Left colon (tissue), 2 donors: ENCODE data around the gene SMARCA2. TPM values are rescaled to one million over a fixed set of nuclear protein-coding genes. Genes with fewer than 3 reads are reported as not detected.
A peak's percentile ranks its signal among the peaks of the same experiment; 100 is the strongest.

Experiments used
- ATAC-seq: fragments of 200-7000 bp; cut with Tn5 transposase; one replicate; pipeline ENCODE4 v1.9.1; 2020; ENCODE audit warnings: mild to moderate bottlenecking, moderate library complexity
- DNase-seq, 2 donors: peaks; one replicate each; pipeline ENCODE4 v3.0.0-alpha.2; 2020
- intact Hi-C, 2 donors: fragments of 100-400 bp; cut with DNase I in 1 of 2; cut with micrococcal nuclease in 1 of 2; formaldehyde crosslinking; loops; one replicate each; pipeline versions ENCODE4 v1.11.2 to v1.14.0; 2022; cut with DNase I, micrococcal nuclease
- total RNA-seq, 2 donors: library from RNA; stranded (reverse); fragmentation: NEBNext Ultra II Directional; extraction: Animal tissue kit (Norgen Biotek cat#: 25700); gene quantifications; one replicate each; pipeline ENCODE4 v1.2.1, GENCODE V29; 2021
- donor health status: DM: no; HTN: no; CAD: no.
- donor health status: DM: yes; HTN: yes; CAD: no.

SMARCA2 gene
- total RNA-seq, 2 donors from 2014 or later, result 89.1 to 92.5 TPM

DNA sequence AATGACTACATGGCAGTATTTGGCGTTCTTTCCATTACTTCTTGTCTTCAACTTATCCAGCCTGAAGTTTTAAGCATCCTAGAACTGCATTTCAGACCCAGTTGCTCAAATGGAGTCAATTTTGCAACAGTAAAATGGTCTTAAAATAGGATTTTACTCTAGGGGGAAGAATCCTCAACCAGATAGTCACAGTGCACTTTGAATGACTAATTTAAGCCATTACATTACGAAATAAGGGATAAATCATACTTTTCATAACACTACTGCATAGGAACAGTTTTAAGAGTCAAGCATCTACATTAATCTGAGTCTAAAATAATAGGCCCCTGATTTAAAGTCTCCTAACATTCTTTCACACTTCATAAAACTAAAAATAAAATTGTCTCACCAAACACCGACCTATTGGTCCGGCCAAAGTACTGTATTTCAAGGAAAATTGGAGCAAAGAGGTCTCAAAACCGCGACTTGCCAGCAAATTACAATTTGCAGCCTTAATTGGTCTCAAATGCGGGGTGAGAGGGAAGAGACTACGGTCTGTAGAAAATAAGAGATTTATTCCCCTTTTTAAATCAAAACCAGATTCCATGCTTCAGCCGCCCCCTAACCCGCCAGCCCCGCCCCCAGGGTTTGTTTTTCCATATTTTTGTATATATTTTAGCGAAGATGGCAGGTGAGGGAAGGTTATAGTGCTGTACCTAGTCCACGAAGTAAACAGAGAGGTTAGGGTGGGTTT lies 1.2 kb upstream of the SMARCA2 start:
- intact Hi-C loops, result no loop called here
- DNase-seq (peak in 1 of 2 donors; percentile 28), ATAC-seq (no peak)

DNA sequence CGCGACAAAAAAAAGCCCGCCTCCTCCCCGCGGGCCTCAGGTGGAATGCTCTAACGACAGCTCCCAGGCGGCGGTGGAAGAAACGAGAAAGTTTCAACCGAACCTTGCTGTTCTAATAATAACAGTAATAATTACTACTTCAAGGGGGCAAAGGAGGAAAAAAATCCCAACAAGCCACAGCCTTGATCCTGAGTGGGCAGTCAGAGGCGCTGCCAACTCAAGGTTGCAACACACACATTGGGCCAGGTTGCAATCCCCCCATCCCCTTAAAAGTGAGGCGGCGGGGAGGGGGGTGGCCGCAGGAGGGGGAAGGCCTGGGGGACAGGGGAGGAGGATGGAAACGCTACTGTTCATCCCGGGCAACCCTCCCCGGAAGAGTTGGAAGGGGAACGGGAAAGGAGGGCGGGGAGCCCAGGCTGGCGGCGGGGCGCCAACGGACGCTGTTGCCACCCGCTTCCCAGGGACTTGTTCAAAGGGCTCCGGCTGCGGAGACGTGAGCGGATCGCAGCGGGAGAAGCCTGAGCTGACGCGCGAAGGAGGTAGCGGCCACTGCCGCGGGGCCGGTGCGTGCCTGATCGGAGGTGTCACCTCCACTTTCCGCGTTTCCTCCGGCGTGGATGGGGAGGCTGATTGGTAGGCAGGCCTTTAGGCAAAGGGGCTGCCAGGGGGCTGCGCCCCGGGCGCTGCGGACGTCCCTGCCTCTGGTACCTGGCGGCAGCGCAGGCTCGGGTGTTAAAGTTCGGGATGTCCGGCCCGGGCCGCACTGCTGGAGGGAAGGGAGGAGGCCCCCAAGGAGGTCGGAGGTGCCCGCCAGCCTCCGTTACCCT lies 647 bp downstream of the SMARCA2 start:
- intact Hi-C loops, result no loop called here
- DNase-seq (peak; percentile 38 to 68), ATAC-seq (peak; percentile 30)

DNA sequence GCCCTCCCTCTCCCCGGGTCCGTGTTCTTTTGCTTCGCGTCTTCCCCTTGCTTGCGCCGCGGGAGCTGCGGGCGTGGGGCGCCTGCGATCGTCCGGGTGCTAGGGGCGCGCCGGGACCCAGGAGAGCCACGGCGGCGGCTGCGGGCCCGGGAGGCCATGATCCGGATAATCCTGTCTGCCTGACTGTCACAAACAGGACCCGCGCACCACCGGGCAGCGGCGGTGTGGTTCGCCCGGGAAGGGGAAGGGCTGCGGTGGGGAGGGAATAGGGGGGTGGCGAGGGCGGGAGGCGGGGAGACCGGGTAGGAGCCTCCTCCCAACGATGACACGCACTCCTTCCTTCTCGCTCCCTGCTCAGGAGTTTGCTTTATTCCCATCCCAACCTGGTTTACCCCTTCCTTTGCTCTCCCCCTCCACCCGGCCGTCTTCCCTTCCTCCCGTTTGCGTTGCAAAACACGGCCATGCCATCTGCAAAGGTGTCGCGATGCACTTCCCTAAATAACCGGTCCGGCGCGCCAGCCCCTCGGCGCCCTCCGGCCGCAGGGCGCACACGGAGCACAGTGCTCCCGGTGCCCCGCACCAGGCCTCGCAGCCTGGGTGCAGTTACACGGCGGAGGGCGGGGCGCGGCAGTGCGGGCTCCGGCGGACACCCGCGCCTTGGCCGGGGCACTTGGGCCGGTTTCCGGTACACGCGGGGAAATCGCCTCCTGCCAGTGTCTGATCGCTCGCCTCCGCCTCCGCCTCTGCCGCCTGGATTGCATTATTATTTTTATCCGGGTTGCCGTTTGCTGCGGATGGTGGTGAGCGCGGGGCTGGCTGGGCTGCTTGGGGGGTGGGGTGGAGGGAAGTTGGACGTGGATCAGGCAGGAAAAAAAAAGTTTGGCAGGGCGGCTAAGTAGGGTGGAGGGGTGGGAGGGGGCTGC lies 1.5 kb downstream of the SMARCA2 start:
- DNase-seq (peak; percentile 82 to 87), ATAC-seq (peak; percentile 56)
- intact Hi-C loops, result no loop called here

GRCh38 chr9:2017331-2018161 lies 2.4 kb downstream of the SMARCA2 start:
- DNase-seq, result peak; percentile 81 to 84
- intact Hi-C loops, result no loop called here
- peak; percentile 44 for ATAC-seq

- ATAC-seq (no peak), DNase-seq (no peak)
- intact Hi-C loops, result no loop called here
Measured at GRCh38 chr9:2018162-2018643, 3.1 kb downstream of the SMARCA2 start.

DNA sequence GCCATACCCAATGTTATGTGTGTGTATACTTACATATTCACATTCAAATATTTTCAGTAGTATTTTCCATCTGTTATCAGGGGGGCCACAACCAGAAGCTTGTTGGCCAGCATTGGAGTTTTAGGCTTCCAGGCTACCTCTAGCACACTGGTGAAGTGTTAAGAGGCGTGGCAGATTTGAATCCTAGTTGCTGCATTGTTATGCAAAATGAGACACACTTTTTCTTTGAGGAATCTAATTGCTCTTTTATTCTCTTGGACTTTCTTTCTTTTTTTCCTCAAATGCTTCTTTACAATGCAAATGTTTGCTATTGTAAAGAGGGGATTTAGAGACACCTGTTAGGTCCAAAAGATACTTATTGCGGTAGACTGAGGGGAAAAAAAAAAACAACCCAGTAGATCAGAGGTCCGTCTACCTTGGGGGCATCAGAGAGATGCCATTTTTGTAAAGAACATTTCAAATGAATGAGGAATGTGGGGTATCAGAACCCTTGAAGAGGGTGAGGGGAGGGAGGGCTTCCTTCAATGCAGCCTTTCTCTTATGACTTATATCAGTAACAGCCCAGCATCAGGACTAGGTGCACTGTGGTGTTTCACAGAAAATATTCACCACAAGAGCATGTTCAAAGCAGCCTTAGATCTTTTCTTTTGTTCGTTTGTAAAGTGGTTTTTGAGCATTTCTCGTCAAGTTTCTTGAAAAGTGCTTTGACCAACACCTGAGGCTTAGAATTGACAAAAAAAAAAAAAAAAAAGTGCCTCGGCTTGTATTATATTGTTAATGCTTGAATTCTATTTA lies 3.8 kb downstream of the SMARCA2 start:
- ATAC-seq (no peak), DNase-seq (no peak)
- intact Hi-C loops, result no loop called here

- intact Hi-C loops, result loop anchor here in 1 of 2 donors (10.0 kb wide), 1 partner anchor 65 kb away; no protein-coding TSS in a partner anchor
- DNase-seq (no peak), ATAC-seq (no peak)
Measured at GRCh38 chr9:2019723-2020122, 4.6 kb downstream of the SMARCA2 start.

GRCh38 chr9:2021731-2022130 lies 6.6 kb downstream of the SMARCA2 start:
- ATAC-seq (no peak), DNase-seq (no peak)
- intact Hi-C loops, result loop anchor here in 1 of 2 donors (10.0 kb wide), 1 partner anchor 63 kb away; no protein-coding TSS in a partner anchor

DNA sequence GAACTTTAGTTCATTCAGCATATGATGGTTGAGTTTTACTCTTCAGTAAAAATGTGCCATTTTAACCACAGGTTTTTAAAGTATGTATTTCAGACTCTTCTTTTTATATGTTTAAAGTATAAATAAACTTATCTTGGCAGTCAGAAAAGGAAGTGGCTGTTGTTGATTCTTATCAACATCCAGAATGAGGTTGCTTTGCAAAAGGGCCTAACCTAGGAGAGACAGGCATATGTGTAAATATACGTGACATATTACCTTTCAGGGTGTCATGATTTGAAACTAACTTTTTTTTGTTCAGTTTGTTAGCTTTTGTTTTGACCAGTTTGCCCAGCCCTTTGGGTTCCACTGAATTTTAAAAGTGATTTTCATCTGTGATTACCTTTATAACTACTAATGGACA lies 7.4 kb downstream of the SMARCA2 start:
- DNase-seq (no peak), ATAC-seq (peak; percentile 40)
- intact Hi-C loops, result loop anchor here in 1 of 2 donors (10.0 kb wide), 1 partner anchor 62 kb away; no protein-coding TSS in a partner anchor

DNA sequence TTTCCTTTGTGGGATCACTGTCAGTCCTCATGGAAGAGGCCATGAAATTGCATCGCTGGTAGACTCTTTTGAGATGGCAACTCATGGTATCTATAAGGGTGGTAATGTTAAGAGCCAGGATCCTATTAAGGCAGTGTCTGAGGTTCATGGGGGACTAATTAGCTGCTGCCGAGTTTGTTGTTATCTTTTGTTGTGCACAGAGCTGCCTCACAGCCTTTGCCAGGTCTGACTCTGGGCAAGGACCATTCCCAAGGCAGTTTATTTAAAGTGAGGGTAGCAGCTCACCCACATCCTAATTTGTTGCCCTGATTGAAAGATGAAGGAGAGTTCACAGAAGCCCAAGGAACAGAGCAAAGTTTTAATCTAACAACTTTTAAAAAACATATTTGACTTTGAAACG lies 7.9 kb downstream of the SMARCA2 start:
- DNase-seq (no peak), ATAC-seq (no peak)
- intact Hi-C loops, result loop anchor here in 1 of 2 donors (10.0 kb wide), 1 partner anchor 62 kb away; no protein-coding TSS in a partner anchor

DNA sequence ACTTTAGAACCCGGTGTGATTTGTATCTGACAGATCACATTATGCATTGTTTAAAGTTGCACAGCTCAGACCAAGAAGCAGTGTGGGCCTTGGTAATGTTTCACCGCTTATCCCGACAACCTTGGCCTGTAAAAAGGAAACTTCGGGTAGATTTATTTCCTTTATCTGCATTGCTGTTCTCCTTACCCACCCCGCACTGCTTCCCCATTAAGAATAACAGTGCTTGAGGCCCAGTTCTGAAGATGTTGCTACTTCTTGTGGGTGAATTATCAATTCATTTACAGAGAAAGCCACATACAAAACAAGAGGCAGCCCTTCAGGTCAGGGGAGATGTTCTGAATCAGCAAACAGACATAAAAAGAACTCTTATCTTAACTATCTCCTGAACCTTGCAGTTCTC lies 8.4 kb downstream of the SMARCA2 start:
- ATAC-seq, result no peak
- no peak for DNase-seq
- intact Hi-C loops, result loop anchor here in 1 of 2 donors (10.0 kb wide), 1 partner anchor 61 kb away; no protein-coding TSS in a partner anchor

DNA sequence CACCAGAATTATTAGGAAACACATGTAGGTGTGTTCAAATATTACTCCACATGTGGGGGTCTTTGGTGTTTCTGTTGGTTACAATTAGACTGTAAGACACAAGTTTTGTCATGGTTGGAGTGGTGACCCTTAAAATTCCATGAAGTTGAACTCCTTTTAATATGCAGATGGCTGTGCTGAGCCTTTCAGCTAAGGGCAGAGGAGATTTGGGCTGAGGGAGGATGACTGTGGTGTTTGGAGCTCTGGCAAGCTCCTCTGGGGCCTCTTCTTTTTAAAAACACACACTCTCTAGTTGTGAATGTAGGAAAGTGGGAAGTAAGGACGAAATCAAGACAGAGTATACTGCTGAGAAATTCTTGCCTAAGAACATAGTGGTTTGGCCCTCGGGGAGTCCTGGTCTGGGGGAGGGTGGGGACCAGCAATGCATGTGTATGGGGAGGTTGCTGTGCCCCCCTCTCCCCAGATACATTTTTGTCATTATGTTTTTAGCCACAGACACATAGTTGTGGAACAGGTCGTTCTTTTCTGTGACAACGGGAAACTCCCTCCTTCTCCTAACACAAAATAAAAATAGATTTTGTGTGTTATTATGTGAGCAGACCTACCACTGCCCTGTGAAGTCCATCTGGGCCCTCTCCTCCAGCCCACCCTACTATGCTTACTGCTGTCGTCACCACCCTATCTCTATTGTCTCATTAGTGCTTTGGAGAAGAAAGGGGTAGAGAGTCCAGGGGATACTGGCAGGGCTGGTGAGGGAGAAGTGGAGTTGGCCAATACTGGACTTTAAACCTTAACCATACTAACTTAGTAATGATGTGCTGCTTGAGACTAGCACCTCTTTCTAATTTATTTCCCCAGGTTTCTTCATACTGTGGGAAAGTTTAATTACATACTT lies 10.0 kb downstream of the SMARCA2 start:
- ATAC-seq (no peak), DNase-seq (no peak)
- intact Hi-C loops, result loop anchor here in 1 of 2 donors (10.0 kb wide), 1 partner anchor 60 kb away; no protein-coding TSS in a partner anchor

- no peak for DNase-seq
- intact Hi-C loops, result loop anchor here in 1 of 2 donors (10.0 kb wide), 1 partner anchor 58 kb away; no protein-coding TSS in a partner anchor
Measured at GRCh38 chr9:2026220-2026997, 11.3 kb downstream of the SMARCA2 start.

GRCh38 chr9:2027543-2028160 lies 12.5 kb downstream of the SMARCA2 start:
- ATAC-seq (no peak), DNase-seq (no peak)
- intact Hi-C loops, result loop anchor here in 1 of 2 donors (10.0 kb wide), 1 partner anchor 57 kb away; no protein-coding TSS in a partner anchor

More at GRCh38 chr9:2026220-2026997, 11.3 kb downstream of the SMARCA2 start:
- ATAC-seq, result no peak
